ENCODE results near the gene CIROP.

- TF ChIP-seq TAF1 (IDR thresholded peaks at IDR 0.05; ENCODE audit: borderline replicate concordance, low read depth, low read length) (no peak), POLR2A (IDR thresholded peaks at IDR 0.05; ENCODE audit: low read depth, low read length) (no peak), POLR2AphosphoS5 (IDR thresholded peaks at IDR 0.05; ENCODE audit: low read depth, low read length) (no peak)
These were observed 19.3 kb downstream of the CIROP start for GRCh38 chr14:23085458-23085857.
